PC-9 (cell line): ENCODE data around the gene RFTN1.

Experiments used
- EZH2 ChIP-seq: fragments of 200-600 bp; sonication (generic); IDR thresholded peaks from 2 replicates; pipeline ENCODE4 v1.8.0; 2017; ENCODE audit warnings: antibody characterized with exemption, low read depth
- TF ChIP-seq, protein P1 (sequence below): fragments of 200-600 bp; sonication (generic); conservative IDR thresholded peaks from 2 replicates; pipeline ENCODE4 v1.6.1; 2017; ENCODE audit warnings: mixed run types, antibody characterized with exemption, mild to moderate bottlenecking, moderate library complexity

DNA sequence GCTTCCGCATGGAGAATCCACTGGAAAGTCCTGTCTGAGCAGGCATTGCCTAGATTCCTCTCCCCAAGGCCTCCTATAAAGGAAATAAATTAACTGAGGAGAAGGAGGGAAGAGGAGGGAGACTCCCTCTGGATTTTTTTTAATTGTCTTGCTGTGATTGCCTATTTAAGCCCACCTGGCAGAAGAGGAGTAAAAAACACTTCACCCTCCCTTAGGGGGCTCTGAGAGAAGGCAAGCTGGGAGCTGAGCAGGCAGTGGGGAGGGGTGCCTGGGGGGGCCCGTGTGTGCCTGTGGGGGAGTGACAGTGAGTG, 138.6 kb downstream of the RFTN1 start:
- TF ChIP-seq, protein P1, sequence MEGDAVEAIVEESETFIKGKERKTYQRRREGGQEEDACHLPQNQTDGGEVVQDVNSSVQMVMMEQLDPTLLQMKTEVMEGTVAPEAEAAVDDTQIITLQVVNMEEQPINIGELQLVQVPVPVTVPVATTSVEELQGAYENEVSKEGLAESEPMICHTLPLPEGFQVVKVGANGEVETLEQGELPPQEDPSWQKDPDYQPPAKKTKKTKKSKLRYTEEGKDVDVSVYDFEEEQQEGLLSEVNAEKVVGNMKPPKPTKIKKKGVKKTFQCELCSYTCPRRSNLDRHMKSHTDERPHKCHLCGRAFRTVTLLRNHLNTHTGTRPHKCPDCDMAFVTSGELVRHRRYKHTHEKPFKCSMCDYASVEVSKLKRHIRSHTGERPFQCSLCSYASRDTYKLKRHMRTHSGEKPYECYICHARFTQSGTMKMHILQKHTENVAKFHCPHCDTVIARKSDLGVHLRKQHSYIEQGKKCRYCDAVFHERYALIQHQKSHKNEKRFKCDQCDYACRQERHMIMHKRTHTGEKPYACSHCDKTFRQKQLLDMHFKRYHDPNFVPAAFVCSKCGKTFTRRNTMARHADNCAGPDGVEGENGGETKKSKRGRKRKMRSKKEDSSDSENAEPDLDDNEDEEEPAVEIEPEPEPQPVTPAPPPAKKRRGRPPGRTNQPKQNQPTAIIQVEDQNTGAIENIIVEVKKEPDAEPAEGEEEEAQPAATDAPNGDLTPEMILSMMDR, result no peak
- TF ChIP-seq EZH2, result no peak
